ENCODE measurements around the gene CFAP221.
"Not testable (repeated sequence)": the region's sequence is repeated elsewhere in the genome, so short reads cannot be mapped to it uniquely, and the experiment has no call there.

- not testable (repeated sequence) for TF ChIP-seq EP300, POLR2AphosphoS5, CTCF (IDR thresholded peaks at IDR 0.05)
Measured at GRCh38 chr2:119618725-119619124, 74.5 kb downstream of the CFAP221 start.

All from sigmoid colon (tissue), 4 donors.